ENCODE results near the gene ALG14. TPM values are rescaled to one million over a fixed set of nuclear protein-coding genes. Genes with fewer than 3 reads are reported as not detected.
"Not testable (repeated sequence)": the region's sequence is repeated elsewhere in the genome, so short reads cannot be mapped to it uniquely, and the experiment has no call there.

Gene ALG14
- total RNA-seq, 1 donor from 2014 or later, result 4.6 TPM

DNA sequence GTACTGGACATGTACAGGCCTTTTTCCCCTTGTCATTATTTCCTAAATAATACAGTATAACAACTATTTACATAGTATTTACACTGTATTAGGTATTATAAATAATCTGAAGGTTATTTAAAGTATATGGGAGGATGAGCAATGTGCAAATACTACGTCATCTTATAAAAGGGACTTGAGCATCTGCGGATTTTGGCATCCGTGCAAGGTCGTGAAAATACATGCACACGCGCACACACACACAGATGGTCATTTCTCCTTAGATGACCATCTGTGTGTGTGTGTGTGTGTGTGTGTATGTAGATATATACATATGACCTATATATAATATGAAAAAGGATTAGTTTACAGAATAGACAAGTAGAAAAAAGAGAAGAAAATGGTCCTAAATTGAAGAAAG lies 15.4 kb downstream of the ALG14 start:
- H3K27me3 ChIP-seq (ENCODE audit: low read depth), result no peaks in the 10 kb centered on the region
- H3K9me3 ChIP-seq, result no peaks in the 10 kb centered on the region
- ATAC-seq (no peak), DNase-seq (no peak)
- H3K4me1 ChIP-seq, result no peaks in the 10 kb centered on the region
- H3K36me3 ChIP-seq, result no peaks in the 10 kb centered on the region
- intact Hi-C loops (cut with DNase I), result no loop called here
- H3K4me3 ChIP-seq, result no peak overlapping the region
- TF ChIP-seq, protein P1, sequence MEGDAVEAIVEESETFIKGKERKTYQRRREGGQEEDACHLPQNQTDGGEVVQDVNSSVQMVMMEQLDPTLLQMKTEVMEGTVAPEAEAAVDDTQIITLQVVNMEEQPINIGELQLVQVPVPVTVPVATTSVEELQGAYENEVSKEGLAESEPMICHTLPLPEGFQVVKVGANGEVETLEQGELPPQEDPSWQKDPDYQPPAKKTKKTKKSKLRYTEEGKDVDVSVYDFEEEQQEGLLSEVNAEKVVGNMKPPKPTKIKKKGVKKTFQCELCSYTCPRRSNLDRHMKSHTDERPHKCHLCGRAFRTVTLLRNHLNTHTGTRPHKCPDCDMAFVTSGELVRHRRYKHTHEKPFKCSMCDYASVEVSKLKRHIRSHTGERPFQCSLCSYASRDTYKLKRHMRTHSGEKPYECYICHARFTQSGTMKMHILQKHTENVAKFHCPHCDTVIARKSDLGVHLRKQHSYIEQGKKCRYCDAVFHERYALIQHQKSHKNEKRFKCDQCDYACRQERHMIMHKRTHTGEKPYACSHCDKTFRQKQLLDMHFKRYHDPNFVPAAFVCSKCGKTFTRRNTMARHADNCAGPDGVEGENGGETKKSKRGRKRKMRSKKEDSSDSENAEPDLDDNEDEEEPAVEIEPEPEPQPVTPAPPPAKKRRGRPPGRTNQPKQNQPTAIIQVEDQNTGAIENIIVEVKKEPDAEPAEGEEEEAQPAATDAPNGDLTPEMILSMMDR (IDR thresholded peaks at IDR 0.05), result no peak
- H3K27ac ChIP-seq, result no peak overlapping the region

DNA sequence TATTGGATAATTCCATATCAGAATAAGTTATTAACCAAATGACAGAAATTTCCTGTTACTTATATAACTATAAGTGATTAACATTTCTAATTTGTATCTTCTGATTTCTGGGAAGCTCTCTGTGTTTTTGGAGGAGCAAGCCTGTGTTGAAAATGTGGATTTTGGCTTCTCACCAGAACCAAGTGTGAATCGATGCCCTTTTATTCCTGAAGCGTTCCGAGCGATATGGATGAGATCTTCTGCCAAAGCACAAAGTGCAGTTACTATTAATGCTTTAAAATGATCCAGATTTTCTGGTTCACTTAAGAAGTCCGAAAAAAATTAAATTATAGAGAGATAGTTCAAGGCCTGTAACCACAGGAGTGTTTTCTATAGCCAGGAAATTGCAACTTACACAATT lies 22.8 kb downstream of the ALG14 start:
- no peak for ATAC-seq
- no peaks in the 10 kb centered on the region for H3K9me3 ChIP-seq
- intact Hi-C loops (cut with DNase I), result no loop called here
- TF ChIP-seq, protein P1 (IDR thresholded peaks at IDR 0.05), result no peak
- no peaks in the 10 kb centered on the region for H3K27me3 ChIP-seq (ENCODE audit: low read depth)
- no peak overlapping the region for H3K27ac ChIP-seq
- no peaks in the 10 kb centered on the region for H3K36me3 ChIP-seq
- H3K4me3 ChIP-seq, result no peak overlapping the region
- no peak for DNase-seq
- no peaks in the 10 kb centered on the region for H3K4me1 ChIP-seq

DNA sequence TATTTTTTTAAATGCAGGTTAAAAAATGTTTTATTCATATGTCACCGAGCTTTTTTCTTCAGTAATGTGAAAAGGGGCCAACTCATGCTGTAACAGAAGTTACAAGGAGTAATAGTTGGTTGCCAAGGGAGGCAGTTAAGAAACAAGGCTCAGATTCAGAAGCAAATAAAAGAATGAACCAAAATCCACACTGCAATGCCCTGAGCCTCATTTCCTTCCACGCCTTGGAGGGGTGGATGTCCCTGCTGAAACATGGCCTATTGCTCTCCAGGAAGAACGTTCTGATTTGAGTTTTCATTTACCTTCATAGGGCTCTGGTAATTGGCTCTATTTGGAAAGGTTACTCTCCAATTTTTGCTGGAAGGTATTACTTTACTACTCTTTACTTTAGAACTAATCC lies 24.4 kb downstream of the ALG14 start:
- intact Hi-C loops (cut with DNase I), result no loop called here
- ATAC-seq (no peak), DNase-seq (no peak)

DNA sequence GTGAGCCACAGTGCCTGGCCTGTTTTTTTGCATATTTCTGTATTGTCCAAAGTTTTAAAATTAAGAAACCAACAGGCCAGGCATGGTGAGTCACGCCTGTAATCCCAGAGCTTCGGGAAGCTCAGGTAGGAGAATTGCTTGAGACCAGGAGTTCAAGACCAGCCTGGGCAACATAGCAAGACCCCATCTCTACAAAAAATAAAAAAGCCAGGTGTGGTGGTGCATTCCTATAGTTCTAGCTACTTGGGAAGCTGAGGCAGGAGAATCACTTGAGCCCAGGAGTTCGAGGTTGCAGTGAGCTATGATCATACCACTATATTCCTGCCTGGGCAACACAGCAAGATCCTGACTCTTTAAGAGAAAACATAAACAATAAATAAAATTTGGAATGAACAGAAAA lies 25.1 kb downstream of the ALG14 start:
- H3K27me3 ChIP-seq (ENCODE audit: low read depth); H3K4me3 ChIP-seq; H3K9me3 ChIP-seq; H3K4me1 ChIP-seq; H3K27ac ChIP-seq; intact Hi-C loops (cut with DNase I); H3K36me3 ChIP-seq; ATAC-seq; DNase-seq: not testable (repeated sequence)

More for the DNA sequence above, 24.4 kb downstream of the ALG14 start:
- H3K27me3 ChIP-seq (ENCODE audit: low read depth), result no peaks in the 10 kb centered on the region
- TF ChIP-seq, protein P1 (IDR thresholded peaks at IDR 0.05), result no peak
- no peaks in the 10 kb centered on the region for H3K4me1 ChIP-seq
- no peak overlapping the region for H3K4me3 ChIP-seq
- no peak overlapping the region for H3K27ac ChIP-seq
- no peaks in the 10 kb centered on the region for H3K9me3 ChIP-seq
- H3K36me3 ChIP-seq, result no peaks in the 10 kb centered on the region

DNA sequence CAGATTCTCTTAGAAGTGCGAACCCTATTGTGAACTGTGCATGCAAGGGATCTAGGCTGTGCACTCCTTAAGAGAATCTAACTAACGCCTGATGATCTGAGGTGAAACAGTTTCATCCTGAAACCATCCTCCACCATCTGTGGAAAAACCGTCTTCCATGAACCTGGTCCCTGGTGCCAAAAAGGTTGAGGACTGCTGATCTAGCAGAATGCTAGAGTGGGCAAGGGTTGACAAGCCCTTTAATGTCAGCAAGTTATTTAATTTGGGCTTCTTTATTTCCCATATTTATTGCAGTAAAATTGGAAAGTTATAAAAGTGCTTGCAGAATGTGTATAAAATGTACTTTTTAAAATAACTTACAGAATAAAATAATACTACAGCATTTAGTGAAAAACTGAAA lies 26.4 kb downstream of the ALG14 start:
- no peak overlapping the region for H3K4me3 ChIP-seq
- no peaks in the 10 kb centered on the region for H3K9me3 ChIP-seq
- ATAC-seq (no peak), DNase-seq (no peak)
- TF ChIP-seq, protein P1 (IDR thresholded peaks at IDR 0.05), result no peak
- H3K36me3 ChIP-seq, result no peaks in the 10 kb centered on the region
- H3K27ac ChIP-seq, result no peak overlapping the region
- H3K4me1 ChIP-seq, result peaks cover 16% of the 10 kb centered on the region
- intact Hi-C loops (cut with DNase I), result no loop called here
- no peaks in the 10 kb centered on the region for H3K27me3 ChIP-seq (ENCODE audit: low read depth)

DNA sequence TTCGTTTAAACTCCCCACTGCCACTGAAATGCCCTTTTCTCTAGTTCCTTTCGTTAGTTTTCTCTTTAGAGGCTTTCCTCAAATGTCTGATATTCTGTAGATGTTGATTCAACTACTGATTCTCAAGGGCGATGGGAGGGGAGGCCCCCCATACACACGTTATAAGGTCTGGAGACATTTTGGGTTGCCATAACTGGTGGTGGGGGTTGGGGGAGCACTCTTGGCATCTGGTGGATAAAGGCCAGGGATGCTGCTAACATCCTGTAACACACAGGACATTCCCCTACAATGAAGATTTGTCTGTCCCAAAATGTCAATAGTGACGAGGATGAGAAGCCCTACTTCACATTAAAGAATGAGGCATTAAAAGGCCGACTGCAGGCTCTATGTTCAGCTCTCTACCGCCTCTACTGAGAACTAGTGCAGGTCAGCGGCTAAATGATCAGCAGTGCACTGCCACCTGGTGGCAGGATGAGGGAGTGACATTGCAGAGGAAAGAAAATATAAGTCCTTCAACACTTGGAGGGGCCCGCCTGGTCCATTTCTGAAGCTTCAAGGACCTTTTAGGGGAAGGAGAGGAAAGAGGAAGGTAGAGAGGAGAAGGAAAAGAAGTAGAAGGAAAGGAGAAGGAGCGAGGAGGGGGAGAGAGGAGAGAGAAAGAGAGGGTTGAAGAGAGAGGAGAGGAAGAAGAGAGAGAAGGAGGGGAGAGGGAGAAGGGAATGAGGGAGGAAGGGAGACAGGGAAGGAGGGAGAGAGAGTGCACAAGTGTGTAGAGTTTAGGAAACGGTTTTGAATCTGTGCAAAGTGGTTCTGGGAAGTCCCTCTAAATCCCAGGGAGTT lies 29.4 kb downstream of the ALG14 start:
- H3K27ac ChIP-seq, result no peak overlapping the region
- H3K4me1 ChIP-seq, result peaks cover 19% of the 10 kb centered on the region
- H3K27me3 ChIP-seq (ENCODE audit: low read depth), result no peaks in the 10 kb centered on the region
- intact Hi-C loops (cut with DNase I), result loop anchor here (5.0 kb wide), 1 partner anchor 186 kb away; no protein-coding TSS in a partner anchor
- H3K4me3 ChIP-seq, result no peak overlapping the region
- no peaks in the 10 kb centered on the region for H3K36me3 ChIP-seq
- no peaks in the 10 kb centered on the region for H3K9me3 ChIP-seq
- ATAC-seq (peak; percentile 93 to 96), DNase-seq (peak; percentile 82)
- TF ChIP-seq, protein P1 (IDR thresholded peaks at IDR 0.05), result peak; percentile 97
